GM21576 (cell line): ENCODE data around the gene MTAP.

ENCODE experiments used
- ATAC-seq: cut with Tn5 transposase; IDR thresholded peaks from one replicate; pipeline ENCODE4 v1.9.1; 2021; ENCODE audit warnings: mild to moderate bottlenecking, moderate library complexity; ENCODE audit not compliant: unreplicated experiment

The MTAP gene

DNA sequence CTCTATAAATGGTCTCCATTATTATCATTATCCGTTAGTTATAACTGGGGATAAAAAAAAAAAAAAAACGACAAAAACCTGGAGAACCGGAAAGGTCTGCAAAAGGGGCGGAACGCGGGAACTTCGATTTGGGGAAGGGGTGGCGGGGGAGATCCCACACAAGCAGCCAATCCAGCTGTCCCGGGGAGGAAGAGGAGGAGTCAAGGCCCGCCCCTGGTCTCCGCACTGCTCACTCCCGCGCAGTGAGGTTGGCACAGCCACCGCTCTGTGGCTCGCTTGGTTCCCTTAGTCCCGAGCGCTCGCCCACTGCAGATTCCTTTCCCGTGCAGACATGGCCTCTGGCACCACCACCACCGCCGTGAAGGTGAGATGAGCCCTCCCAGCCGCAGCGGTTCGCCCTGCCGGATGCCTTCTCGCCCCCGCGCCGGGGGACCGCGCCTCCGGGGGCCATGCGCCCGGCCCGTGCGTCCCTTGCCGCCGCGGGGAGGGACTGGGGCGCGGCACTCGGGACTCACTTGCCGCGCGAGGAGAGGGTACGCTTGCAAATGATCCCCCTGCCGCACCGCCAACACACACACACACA is at the start of gene MTAP:
Gene MTAP, plus strand, starts transcription at position 219 of the 583 bp plus-strand sequence. Its CDS starts 113 bp downstream, at position 332.
- ATAC-seq = peak; percentile 88

DNA sequence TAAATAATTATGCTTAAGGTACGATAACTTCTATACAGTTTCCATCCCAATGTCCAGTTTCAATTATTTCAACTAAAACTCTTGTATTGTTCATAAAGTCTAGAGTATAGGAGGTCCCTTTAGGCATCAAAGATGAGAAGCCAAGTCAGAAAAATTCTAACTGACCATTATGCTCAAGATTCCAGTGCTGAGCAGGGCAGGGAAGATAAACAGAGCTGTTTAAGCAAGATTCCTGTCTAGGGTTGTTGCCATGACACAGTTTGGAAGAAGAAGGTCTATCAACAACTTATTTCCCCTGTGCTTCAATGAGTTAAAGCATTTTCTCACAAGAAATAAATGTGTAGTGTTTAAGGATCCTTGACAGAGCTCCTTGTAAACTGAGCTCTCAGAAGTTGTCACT is 48.9 kb upstream of the MTAP start:
- no peak for ATAC-seq

DNA sequence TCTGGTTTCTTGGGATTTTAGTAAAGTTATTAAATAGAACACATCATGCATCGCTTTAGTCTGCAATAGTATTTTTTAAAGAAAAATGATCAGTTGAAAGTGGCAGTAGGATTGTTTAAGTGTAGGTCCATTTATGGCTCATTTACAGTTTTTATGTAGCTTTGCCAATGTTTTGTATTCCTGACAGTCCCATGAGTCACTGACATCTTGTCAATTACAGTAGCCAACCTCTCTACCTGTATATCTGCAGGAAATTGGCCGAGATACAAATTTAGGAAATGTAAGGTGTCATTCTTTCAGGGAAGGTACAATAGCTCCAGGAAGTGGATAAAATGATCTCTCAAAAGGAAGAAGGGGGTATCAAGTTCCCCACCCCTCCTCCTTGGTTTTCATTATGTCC is 47.7 kb upstream of the MTAP start:
- no peak for ATAC-seq

DNA sequence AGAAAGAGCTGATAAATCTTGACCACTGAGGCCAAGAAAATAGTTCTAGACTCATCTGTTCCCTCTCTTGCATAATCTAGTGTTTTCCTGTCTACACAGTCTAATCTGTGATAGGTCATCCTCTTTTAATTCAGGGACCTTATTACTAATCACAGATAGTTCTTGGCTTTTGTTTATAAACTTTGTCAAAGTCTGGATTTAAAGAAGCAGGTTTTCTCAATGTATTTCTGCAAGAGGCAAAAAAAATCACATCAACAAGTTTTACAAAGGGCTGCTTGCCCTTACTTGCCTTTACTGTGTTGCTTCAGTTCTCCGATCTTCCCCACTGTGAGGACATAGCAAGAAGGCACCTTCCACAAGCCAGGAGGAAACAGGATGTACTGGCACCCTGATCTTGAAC is 43.9 kb upstream of the MTAP start:
- no peak for ATAC-seq

DNA sequence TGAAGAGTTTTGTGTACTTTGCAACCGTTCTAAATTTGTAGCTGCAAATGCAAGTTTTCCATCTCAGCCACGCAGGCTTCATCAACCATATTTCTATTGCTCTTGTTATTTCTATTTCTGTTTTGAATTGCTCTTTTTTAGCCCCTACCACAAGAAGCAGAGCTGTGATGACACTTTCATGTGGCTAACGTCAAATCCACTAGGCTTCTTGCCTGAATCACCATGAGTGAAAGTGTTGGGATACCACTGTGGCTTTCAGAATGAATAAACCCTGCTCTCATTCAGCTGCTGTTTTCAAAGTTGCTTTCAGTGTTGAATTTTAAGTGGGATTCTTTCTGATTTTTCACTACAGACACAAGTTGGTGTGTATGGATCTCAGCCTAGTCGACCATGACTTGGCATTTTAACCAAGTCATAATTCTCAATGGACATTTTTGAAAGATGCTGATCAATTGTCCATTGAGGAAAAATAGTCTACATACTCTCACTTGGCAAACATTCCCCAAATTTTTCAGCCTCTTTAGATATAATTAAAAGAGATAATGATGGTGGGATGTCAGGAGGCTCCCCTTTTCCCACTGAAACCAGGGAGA is 41.0 kb upstream of the MTAP start:
- peak; percentile 70 for ATAC-seq

DNA sequence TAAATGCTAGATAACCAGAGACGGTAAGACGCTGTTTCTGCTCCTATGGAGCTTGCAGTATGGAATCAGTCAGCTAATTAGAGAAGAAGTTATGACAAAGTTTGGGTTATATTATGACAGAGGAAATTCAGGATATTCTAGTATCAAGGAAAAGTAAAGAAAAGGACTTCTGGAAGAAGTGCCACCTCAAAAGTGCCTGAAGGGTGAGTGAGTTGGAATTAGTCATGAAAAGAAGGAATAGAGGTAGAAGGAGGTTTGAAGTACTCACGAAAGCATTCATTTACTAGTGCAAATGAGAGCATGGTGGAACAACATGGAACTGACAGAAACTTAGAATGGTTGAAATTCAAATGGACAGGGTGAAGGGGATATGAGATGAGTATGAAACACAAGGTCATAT is 40.4 kb upstream of the MTAP start:
- no peak for ATAC-seq

DNA sequence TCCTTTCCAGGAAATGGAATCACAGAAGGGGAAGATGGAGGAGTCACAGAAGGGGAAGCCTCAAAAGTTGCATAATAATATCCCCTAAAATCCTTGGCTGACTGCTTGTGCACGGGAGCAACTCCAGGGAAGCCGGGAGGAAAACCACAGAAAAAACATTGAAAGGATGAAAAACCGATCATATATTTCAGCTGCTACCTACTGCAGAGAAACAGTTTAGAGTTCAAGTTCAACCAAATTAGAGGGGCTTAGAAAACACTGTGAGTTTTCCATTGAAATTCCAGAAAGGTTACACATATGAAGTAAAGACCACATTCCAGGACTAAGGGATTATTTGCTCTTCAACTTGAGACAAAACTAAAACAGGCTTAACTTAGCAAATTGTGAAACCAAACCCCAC is 37.6 kb upstream of the MTAP start:
- no peak for ATAC-seq

DNA sequence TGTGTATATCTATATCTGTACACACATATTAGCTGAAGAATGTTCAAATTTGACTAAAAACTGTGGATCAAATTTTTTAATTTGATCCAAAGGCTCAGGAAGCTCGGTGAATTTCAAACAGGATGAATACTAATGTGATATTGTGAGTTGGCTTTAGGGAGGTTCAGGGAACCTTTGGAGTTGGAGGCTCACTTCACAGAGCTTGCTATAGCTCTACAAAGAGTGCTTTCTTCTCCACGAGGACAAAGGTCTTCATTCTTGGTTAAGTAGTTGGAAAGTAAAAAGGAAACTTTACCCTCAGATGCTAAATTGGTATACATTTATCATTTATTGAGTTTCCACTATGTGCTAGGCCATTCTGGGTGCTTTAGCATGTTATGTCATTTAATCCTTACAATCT is 36.3 kb upstream of the MTAP start:
- ATAC-seq = no peak

DNA sequence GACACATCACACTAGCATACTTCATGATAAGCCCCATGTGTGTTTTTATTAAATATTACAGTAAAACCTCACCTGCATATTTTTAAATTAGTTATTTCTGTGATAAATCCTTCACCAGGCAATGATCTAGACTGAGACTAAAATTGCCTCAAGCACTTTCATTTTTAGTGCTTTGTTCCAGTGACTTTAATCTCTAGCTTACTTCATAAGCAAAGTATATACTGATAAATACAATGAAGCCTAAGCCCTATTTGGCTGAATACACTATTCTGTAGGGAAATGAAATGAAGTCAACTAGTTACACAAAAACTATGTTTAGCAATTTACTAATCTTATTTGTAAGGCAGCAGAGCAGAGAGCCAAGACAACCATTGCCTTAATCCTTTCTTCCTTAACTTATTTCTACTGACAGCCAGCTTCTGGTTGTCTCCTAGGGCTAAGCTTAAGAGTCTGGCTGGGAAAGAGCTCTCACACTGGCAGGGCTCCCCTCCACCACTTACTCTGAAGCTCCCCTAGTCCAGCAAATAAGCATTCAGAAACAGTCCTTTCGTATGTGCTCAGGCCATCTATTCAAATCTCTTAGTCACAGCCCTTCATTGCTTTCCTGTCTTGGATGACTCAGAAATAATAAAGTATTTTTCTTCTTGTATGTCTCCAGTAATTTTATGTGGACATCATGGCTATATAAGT is 31.4 kb upstream of the MTAP start:
- no peak for ATAC-seq

DNA sequence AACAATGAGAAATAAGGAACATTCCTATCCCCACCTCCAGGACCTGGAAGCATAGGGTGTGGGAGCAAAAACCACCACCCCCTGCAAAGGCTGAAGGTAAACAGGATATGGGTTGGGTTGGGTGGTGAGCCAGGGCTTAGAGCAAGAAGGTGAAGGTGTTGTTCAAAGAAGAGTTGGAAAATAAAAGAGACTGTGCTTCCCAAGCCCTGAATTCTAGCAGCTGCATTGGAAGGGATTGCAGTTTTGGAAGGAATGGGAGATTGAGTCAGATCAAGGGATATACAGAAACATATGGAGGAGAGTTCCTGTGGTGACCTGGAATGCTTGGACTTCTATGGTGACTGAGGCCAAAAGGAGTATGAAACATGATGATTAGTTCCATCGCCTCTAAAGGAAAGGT is 24.7 kb upstream of the MTAP start:
- no peak for ATAC-seq

DNA sequence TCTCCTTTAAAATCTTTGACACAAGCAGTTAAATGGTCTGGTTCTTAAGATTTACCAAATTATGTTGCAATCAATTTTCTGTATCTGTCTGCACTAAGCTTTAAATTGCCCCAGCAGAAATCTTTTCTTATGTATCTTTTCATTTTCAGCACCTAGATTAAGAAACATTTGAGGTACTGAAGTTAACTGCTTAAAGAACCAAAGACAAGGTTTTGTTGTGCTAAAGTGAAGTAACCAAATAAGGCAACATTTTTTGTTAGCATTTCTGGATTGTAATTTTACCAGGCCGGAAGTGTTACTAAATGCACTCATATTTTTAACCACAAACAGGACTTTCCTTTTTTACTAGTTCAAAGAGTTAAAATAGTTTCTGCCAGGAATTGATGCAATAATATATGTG is 24.1 kb upstream of the MTAP start:
- ATAC-seq = no peak

DNA sequence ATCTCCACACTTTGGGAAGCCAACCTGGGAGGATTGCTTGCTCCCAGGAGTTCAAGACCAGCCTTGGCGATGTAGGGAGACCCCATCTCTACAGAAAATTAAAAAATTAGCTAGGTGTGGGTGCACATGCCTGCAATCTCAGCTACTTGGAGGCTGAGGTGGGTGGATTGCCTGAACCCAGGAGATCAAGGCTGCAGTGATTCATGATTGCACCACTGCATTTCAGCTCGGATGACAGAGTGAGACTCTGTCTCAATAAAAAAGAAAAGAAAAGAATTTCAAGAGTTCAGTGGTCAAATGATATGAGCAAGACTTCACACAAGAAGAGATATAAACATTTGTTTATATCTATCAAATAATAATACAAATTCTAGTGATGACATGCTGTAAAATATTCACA is 23.0 kb upstream of the MTAP start:
- no peak for ATAC-seq

DNA sequence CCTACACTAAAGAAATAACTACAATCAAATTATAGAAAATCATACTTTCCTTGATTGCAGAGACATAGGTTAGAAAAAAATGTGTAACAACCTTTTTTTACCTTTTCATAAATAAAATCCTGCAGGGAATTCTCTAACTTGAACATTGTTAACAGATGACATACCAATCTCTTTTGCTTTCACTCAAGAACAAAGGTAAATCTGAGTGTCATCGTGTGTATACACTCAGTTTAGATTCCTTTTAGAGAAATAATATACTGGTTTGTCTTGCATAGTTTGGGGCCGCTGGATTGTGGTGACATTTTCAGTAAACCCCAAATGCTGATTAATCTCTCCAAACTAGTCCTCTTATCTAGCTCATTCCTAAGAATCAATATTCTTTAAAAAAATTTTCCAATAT is 20.8 kb upstream of the MTAP start:
- no peak for ATAC-seq

DNA sequence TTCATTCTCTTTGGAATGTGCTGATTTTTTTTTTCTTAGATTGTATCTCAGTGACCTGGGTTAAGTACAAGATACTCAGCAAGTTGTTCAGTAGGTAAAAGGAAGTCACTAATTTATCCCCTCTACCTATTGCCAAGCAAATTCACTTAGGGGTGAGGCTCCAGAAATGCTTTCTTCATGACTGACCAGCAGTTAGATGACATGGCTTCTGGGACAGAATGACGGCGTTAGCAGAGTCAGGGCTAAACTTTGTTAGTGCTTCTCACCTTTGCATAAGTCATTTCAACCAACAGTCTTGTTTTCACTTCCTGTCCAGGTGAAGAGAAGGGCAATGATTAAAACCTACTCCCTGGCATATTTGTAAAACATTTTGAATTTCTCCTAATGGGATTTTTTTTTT is 20.2 kb upstream of the MTAP start:
- no peak for ATAC-seq

DNA sequence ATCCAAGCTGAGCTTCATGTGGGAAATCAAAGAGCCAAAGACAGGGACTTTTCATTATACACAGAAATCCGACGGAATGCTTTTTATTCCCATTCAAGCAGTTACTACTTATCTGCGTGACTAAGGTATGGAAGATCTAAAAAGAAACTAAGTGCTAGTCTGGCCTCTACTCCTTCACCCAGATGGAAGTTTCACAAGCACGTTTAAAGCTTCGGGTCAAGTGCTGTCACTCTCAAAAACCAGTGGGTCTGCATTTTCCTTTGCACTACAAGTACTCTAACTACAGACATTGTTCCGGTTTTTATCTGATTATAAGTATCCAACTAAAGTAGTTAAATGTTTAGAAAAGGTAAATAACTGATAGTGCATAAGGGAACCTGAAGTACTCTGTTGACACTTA is 13.7 kb upstream of the MTAP start:
- no peak for ATAC-seq

DNA sequence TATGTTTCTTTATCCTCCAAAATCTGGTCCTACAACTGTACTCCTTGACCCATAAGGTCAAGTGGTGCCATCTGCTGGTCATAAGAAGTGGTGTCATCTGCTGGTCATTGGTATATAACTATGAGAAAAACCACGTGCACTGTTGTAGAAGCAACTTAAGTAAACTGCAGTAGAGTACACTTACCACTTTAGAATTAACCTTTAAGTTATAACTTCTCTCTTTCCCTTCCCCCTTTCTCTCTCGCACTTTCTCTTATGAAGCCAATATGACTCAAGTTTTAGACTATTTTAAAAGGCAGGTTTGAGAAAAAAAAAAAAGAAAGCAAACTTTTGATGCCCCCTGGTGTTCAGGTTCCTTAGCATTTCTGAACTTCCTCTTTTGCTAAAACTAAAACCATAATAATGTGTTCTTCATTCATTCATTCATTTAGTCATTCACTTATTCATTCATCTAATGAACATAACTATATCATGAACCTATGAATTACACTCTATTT is 12.8 kb upstream of the MTAP start:
- ATAC-seq = peak; percentile 99

DNA sequence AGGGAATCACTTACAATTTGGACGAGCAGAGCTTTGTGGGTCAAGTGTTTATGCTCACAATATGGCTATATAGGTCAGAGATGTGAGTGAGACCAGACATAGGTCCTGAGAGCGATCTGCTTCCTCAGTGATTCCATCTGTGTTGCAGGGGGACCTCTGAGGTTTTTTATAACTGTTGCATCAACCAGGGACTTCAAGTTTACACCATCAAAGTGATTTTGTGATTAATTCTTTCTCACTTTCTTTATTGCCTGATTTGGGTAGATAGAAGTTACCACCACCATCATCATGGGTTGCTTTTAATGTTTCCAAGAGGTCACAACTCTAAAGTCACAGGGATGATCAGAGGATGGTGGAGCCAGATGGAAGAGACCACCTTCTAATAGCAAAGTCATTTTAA is 7.0 kb upstream of the MTAP start:
- ATAC-seq = no peak

DNA sequence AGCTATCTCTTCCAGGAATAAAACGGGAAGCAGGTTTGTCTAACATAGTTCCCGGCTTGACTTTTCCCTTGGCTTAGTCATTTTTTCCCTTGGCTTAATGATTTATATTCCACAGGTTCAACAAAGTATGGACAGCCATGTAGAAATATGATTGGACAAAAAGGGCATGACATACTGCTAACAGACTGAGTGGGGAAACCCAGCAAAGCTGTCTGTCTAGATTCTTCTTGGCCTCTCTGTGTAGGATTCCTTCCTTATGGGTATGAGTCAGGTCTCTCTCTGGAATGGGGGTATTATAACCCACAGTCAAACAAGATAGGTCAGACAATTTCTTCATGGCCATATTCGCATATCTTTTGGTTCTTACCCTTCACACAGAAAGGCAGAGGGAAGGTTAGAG is 5.7 kb upstream of the MTAP start:
- ATAC-seq = no peak

DNA sequence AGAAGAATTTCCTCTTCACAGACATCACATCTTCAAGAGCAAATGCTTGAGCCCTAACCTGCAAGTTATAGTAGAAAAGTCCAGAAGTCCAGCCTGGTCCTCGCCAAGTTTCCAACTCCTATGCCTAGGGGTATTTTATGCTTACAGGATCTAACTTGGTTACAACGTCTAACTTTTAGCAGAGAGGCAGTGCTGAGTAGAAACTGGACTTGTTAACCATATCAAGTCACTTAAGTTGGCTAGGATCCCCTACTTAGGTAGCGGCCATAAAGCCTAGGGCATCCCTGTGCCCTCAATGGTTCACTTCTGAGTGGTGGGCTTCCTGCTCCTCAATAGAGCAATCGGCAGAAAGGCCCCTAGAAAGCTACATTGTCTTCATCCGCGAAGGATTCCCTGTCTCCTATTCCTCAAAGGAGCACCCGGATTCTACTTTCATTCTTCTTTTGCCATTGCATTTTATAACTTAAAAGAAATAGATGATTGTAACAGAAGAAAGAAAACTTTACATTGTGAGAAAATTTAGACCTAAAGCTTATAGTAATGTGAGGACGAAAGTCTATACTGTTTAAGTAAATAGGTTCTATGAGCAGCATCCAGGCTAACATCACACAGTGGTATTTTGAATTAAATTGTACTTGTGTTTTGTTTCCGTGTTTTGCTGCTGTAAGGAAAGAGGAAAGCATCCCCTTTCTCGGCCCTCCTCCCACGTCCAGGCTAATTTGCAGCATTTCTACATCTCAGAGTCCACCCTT is 1.3 kb upstream of the MTAP start:
- ATAC-seq = no peak

DNA sequence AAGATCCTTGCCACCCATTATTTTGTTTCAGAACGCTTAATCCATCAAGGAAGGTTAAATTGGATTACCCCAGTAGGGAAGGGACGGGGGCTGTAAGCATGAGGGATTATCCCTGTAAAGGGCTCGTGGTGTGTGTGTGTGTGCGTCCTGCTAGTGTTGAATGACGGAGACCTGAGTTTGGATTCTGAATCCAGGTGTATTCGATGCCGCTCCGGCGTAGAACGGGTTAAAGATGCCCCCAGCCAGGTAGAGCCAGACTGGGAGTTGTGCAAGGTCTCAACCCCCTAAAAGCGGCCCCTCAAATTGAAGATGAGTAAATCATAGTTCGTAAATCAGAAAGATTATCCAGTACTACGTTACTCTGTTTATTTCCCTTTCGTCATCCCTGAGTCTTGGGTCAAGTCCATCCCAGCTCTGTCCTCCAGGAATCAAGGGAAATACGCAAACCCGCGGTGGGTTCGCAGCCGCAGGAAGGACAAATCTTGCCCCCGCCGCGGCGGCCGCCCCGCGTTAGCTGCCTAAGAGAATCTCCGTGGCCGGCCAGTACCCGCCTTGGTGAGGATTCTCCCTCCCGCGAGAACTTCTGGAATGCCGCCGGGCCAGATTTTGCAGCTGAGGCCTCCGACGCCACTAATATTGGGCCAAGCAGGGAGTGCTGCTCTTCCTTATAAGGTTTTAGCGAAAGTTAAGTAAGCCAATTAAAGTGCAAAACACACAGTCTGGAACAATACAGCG is 586 bp upstream of the MTAP start:
- peak; percentile 12 for ATAC-seq

DNA sequence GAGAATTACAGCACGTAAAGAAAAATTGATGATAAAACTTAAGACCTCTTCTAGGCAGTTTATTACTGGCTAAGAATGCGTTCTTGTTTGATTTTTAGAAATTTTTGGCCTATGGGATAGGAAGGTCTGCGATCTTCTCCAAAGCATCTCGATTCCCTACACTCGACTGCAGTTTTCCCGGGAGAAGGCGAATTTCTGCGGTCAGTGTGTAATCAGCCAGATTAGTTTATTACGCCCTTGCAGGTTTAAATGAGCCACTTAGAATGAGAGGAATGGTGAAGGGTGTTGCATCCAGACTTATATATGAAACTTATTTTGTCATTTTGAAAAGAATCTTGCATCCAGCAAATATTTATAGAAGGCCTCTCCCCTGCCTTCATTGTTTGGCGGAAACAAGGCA is 1.2 kb downstream of the MTAP start:
- no peak for ATAC-seq
